DLD1 (cell line): ENCODE results near the gene FOXJ3.

Experiments used
- in situ Hi-C: cut with HindIII; loops from 2 replicates; pipeline ENCODE4 v1.10.0; 2017; ENCODE audit warnings: low sequenced_read_pairs

The FOXJ3 gene

DNA sequence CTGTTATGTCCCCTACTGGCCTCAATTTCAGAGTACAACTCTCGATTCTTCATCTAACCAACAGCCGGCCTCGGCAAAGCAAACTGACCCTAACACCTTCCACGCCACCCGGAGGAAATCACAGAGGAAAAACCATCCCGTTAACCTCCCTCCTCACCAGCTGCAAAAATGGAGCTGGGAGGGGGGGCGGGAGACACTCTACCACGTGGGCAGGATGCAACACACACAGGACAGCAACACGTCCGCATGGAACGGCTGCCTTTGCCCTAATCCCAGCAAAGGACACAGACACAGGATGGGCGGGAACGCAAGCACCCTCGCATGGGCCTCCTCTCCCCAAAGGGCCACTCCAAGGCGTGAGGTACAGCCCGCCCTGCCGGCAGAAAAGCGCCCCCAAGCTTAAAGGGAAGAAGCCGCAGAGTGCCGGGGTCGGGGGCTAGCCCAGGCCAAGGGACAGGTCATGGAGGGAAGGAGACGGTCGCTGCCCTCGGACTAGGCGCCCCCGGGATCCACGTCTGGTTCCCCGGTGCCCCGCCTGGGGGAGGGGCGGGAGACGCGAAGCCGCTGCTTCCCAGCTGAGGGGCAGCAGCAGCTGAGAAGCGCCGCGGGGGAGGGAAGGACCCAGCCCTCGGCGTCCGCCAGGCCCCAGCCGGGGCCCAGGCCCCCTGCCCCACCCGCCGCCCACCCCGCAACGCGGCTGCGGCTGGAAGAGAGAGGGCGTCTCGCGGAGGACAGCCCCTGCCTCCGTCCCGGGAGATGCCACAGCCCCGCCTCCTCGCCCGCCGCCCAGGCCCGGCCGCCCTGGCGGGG lies 590 bp downstream of the FOXJ3 start:
- in situ Hi-C loops, result no loop called here

GRCh38 chr1:42333662-42334239 lies 1.3 kb downstream of the FOXJ3 start:
- in situ Hi-C loops, result no loop called here

DNA sequence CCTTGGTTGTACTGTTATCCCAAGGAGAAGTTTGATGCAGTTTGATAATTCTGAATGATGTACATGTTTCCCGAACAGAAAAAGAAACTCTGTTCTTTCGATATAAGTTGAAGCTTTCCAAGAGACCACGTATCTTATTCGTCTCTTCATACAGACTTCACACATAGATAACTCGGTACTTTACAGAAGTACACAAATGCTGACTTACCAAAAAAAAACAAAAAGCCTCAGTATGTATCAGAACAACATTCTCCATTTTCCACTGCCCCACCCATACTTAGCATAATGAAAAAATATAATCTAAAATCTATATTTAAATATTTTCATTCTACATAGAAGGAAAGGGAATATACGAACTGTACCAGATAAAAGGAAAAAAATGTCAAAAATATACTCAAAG lies 2.2 kb downstream of the FOXJ3 start:
- in situ Hi-C loops, result no loop called here

DNA sequence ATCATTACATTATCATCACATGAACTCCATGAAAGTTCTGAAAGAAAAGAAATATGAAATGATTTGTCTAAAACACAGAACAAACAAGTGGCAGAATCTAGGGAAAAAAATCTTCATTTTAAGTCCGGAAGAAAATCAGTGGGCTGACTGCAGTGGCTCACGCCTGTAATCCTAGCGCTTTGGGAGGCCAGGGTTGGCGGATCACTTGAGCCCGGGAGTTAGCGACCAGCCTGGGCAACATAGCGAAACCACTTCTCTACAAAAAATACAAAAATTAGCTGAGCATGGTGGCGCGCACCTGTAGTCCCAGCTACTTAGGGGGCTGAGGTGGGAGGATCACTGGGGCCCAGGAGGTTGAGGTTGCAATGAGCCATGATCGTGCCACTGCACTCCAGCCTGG lies 4.8 kb downstream of the FOXJ3 start:
- in situ Hi-C loops, result no loop called here

DNA sequence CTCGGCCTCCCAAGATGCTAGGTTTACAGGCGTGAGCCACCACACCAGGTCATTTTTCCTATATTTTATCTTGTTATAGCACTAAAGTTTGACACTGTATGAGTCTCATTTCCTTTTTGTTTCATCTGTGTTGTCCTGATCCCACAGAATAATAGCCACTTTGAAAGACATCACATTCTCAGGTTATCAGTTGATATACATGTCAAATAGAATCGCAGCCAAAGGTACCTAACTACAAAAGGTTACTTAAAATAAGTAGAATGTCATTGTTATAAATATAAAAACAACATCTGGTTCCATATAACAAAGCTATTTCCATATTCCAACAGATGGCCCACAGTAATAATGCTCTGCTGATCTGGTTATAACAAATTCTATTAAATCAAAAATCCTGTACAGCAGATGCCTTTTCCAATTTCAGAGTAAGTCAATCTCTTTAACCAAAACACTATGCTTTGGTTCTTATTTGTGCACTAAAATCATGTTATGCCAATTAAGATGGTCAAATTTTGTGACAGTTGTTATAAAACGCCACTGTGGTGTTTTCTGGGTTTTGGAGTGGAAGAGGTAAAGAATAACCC lies 6.0 kb downstream of the FOXJ3 start:
- in situ Hi-C loops, result no loop called here

DNA sequence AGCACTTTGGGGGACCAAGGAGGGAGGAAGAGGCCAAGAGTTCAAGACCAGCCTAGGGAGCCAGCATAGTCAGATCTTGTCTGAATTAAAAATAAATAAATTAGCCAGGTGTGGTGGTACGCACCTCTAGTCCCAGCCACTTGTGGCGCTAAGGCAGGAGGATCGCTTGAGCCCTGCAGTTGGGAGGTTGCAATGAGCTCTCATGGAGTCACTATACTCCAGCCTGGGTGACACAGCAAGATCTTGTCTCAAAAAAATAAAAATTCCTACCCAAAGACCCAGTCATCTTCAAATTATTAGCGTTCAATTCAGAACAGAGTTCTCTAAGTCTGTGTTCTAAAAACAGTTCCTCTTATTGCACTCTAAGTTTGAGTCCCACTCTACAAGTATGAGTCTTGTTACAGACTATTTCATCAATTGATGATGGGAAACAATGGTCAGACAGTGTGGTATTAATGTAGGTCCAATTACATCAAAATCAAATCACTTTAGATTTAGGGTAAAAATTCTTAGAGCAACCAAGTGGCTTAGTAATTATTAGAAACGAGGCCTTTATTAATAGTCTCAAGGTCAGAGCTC lies 6.9 kb downstream of the FOXJ3 start:
- in situ Hi-C loops, result no loop called here

DNA sequence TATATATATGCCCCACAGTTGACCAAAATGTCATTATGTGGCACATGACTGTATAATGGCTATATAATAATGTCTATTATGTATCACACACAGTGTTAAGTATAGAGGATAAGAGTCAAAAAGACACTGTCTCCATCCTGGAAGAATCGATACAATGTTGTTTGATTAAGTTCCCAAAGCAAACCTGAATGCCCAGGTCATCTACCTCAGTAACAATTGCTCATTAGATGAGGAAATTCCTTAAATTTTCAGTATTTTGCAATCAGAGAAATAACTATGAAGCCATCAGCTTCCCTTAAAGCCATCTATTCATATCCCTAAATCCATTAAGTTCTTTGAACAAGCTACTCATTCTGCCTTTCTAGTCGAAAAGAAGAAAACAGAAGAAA lies 10.0 kb downstream of the FOXJ3 start:
- in situ Hi-C loops, result no loop called here

DNA sequence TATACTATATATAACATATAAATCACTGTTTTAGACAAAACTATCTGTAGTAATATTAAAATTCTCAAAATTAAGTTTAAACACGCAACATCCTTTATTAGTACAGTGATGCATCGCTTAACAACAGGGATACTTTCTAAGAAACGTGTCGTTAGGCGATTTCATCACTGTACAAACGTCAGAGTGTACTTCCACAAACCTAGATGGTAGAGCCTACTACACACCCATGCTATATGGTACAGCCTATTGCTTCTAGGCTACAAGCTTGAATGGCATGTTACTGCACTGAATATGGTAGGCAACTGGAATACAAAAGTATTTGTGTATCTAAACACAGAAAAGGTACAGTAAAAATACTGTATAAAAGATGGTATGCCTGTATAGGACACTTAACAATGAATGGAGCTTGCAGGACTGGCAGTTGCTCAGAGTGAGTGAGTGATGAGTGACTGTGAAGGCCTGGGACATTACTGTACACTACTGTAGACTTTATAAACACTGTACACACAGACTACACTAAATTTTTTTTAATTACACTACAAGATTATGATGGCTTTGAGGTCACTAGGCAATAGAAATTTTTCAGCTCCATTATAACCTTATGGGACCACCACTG lies 10.5 kb downstream of the FOXJ3 start:
- in situ Hi-C loops, result no loop called here

- in situ Hi-C loops, result no loop called here
Observed at GRCh38 chr1:42323551-42323950, 11.5 kb downstream of the FOXJ3 start.

GRCh38 chr1:42322577-42322976 lies 12.5 kb downstream of the FOXJ3 start:
- in situ Hi-C loops, result no loop called here

- in situ Hi-C loops, result no loop called here
Observed at GRCh38 chr1:42321731-42322130, 13.3 kb downstream of the FOXJ3 start.

GRCh38 chr1:42320708-42321107 lies 14.3 kb downstream of the FOXJ3 start:
- in situ Hi-C loops, result no loop called here

DNA sequence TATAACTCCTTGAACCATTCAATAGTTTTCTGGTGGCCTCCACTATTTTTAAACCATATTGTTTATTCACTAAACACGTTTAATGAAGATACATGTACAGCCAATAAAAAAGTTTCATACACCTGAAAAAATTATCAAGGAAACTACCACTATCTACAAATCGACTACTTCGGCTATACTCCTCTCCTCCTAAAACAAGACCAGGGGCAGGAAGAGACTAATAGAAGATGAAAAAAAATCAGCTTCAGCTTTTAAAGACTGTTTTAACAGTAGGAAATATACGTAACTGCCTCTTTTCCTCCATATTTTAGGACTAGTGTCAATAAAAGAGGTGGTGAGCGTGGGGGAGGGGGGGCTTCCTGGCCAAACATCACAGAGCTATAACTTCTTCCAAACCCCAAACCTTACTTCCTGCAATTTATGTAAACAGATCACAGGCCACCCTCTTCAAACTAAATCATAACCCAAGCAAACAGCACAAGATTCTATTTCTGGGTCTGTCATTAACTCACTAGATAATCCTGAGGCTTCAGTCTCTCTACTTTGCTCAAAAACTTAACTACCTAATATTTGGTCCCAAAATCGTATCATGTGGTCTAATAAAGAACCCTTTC lies 15.1 kb downstream of the FOXJ3 start:
- in situ Hi-C loops, result no loop called here

DNA sequence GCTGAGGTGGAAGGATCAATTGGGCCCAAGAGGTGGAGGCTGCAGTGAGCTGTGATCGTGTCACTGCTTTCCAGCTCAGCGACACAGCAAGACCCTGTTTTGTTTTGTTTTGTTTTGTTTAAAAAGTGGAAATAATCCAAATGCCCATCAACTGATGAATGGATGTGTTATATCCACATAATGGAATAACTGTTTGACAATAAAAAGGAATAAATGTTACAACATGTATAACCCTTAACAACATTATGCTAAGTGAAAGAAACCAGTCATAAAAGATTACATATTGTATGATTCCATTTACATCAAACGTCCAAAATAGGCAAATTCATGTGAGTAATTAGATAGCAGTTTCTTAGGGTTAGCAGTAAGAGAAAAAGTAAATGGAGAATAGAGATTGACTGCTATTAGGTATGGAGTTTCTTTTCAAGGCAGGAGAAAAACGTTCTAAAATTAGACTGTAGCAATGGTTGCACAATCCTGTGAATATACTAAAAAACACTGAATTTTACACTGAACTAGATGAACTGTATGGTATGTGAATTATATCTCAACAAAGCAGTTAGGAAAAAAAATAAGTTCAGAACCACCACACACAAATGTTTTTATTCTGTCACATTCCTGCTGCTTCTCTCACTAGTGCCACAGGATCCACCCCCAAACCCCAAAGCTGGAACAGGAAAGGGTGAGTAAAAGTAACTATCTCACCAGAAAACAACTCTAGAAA lies 15.7 kb downstream of the FOXJ3 start:
- in situ Hi-C loops, result no loop called here

DNA sequence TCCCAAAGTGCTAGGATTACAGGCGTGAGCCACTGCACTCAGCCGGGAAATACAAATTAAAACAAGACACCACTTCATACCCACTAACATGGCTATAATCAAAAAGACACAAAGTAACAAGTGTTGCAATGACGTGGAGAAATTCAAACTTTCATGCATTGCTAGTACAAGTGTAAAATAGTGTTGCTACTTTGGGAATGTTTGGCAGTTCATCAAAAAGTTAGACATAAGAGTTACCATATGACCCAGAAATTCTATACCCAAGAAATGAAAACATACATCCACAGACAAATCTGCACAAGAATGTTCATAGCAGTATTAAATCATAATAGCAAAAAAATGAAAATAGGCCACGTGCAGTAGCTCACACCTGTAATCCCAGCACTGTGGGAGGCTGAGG lies 16.4 kb downstream of the FOXJ3 start:
- in situ Hi-C loops, result no loop called here

- in situ Hi-C loops, result no loop called here
Observed at GRCh38 chr1:42317308-42317707, 17.7 kb downstream of the FOXJ3 start.

GRCh38 chr1:42316292-42316691 lies 18.7 kb downstream of the FOXJ3 start:
- in situ Hi-C loops, result no loop called here

DNA sequence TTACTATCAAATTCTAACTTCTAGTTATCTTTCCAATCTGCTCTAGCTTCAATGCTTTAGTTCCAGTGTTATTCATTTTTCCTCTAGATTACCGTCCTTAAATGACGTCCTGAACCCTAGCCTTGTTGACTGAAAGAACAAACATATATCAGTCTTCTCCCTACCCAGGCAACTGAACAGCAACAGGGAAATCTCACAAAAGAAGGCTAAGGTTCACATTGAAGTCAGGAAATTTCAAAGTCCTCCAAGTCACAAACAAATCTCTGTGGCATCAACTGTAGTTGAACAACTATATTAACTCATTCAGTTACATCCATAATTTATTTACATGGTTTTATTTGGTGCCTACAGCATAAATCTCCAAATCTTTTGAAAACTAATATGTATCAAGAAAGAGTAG lies 19.5 kb downstream of the FOXJ3 start:
- in situ Hi-C loops, result no loop called here

- in situ Hi-C loops, result no loop called here
Observed at GRCh38 chr1:42313970-42314369, 21.1 kb downstream of the FOXJ3 start.

DNA sequence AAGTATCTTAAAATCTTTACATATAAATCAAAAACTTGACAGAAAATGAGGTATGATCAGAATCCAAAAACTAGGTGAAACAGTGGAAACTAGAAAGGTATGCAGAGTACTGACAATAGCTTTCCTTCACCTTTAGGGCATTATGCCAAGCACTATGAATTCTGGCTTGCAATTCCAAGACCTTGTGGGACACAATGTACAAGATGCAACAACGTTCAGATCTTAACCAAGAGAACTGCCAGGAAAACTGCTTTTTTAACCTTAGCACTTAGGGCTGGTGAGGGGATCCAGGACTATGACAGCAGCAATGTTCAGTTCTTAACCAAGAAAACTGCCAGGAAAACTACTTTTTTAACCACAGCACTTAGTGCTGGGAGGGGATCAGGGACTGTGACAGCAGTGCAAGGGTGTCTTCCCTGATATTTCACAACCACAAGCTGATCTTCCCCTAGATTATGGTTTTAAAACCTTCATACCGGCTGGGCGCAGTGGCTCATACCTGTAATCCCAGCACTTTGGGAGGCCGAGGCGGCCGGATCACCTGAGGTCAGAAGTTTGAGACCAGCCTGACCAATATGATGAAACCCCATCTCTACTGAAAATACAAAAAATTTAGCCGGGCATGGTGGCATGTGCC lies 22.3 kb downstream of the FOXJ3 start:
- in situ Hi-C loops, result no loop called here
